8988T (cell line): ENCODE measurements around the gene NPTN.

Source experiments
- DNase-seq: peaks from one replicate; pipeline ENCODE4 v3.0.0; 2011

NPTN gene

GRCh38 chr15:73631915-73632669 lies 1.1 kb downstream of the NPTN start:
- DNase-seq: no peak

GRCh38 chr15:73630921-73631362 lies 2.2 kb downstream of the NPTN start:
- DNase-seq: no peak

- DNase-seq: no peak
These were observed 3.3 kb downstream of the NPTN start for GRCh38 chr15:73629798-73630429.

- no peak for DNase-seq
These were observed 4.0 kb downstream of the NPTN start for GRCh38 chr15:73628976-73629797.

GRCh38 chr15:73628102-73628501 lies 5.1 kb downstream of the NPTN start:
- no peak for DNase-seq

- no peak for DNase-seq
These were observed 7.1 kb downstream of the NPTN start for GRCh38 chr15:73626072-73626471.

- no peak for DNase-seq
These were observed 8.7 kb downstream of the NPTN start for GRCh38 chr15:73624530-73624929.

GRCh38 chr15:73621286-73621826 lies 11.8 kb downstream of the NPTN start:
- no peak for DNase-seq

- DNase-seq: no peak
These were observed 13.1 kb downstream of the NPTN start for GRCh38 chr15:73620078-73620477.

GRCh38 chr15:73617913-73618312 lies 15.3 kb downstream of the NPTN start:
- DNase-seq: no peak

GRCh38 chr15:73617301-73617831 lies 15.8 kb downstream of the NPTN start:
- no peak for DNase-seq

- DNase-seq: no peak
These were observed 24.2 kb downstream of the NPTN start for GRCh38 chr15:73608941-73609340.

GRCh38 chr15:73608475-73608874 lies 24.7 kb downstream of the NPTN start:
- no peak for DNase-seq

GRCh38 chr15:73607843-73608242 lies 25.3 kb downstream of the NPTN start:
- no peak for DNase-seq

- no peak for DNase-seq
These were observed 25.8 kb downstream of the NPTN start for GRCh38 chr15:73607405-73607804.

- no peak for DNase-seq
These were observed 27.3 kb downstream of the NPTN start for GRCh38 chr15:73605759-73606436.

- no peak for DNase-seq
These were observed 28.7 kb downstream of the NPTN start for GRCh38 chr15:73604477-73604876.

GRCh38 chr15:73602992-73603391 lies 30.2 kb downstream of the NPTN start:
- DNase-seq: no peak

- no peak for DNase-seq
These were observed 30.7 kb downstream of the NPTN start for GRCh38 chr15:73602446-73602843.

GRCh38 chr15:73601451-73602445 lies 31.4 kb downstream of the NPTN start:
- no peak for DNase-seq
